ENCODE data around the gene TBC1D22B. TPM values are rescaled to one million over a fixed set of nuclear protein-coding genes. Genes with fewer than 3 reads are reported as not detected.

The TBC1D22B gene
- total RNA-seq, 1 donor, result 6.9 TPM

DNA sequence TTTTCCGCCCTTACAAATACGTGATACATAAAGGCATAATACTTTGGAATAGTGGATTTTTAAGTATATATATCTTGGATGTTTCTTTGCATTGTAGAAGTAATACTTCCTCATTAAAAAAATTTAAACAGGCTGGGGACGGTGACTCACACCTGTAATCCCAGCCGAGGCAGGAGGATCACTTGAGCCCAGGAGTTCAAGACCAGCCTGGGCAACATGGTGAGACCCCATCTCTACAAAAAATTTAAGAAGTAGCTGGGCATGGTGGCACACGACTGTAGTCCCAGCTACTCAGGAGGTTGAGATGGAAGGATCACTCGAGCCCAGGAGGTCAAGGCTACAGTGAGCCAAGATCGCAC lies 57.6 kb downstream of the TBC1D22B start:
- Histone ChIP-seq H3K9me3 (ENCODE audit: low read depth, low read length) (no peaks in the 10 kb centered on the region), H3K4me3 (ENCODE audit: insufficient read depth, low read length) (no peak overlapping the region), H3K4me1 (ENCODE audit: insufficient read depth, low read length) (peaks cover 9% of the 10 kb centered on the region), H4K20me1 (ENCODE audit: insufficient read depth, low read length) (peaks cover 2% of the 10 kb centered on the region), H3K4me2 (ENCODE audit: insufficient read depth, low read length) (no peak overlapping the region), H3K79me2 (ENCODE audit: insufficient read depth, low read length) (no peaks in the 10 kb centered on the region), H3K27ac (ENCODE audit: low read depth, low read length) (no peak overlapping the region), H3K27me3 (ENCODE audit: insufficient read depth, low read length) (no peaks in the 10 kb centered on the region), H3K36me3 (ENCODE audit: insufficient read depth, low read length) (peaks cover 49% of the 10 kb centered on the region), H2AFZ (ENCODE audit: low read length) (no peak overlapping the region)
- TF ChIP-seq, protein P1, sequence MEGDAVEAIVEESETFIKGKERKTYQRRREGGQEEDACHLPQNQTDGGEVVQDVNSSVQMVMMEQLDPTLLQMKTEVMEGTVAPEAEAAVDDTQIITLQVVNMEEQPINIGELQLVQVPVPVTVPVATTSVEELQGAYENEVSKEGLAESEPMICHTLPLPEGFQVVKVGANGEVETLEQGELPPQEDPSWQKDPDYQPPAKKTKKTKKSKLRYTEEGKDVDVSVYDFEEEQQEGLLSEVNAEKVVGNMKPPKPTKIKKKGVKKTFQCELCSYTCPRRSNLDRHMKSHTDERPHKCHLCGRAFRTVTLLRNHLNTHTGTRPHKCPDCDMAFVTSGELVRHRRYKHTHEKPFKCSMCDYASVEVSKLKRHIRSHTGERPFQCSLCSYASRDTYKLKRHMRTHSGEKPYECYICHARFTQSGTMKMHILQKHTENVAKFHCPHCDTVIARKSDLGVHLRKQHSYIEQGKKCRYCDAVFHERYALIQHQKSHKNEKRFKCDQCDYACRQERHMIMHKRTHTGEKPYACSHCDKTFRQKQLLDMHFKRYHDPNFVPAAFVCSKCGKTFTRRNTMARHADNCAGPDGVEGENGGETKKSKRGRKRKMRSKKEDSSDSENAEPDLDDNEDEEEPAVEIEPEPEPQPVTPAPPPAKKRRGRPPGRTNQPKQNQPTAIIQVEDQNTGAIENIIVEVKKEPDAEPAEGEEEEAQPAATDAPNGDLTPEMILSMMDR (IDR thresholded peaks at IDR 0.05; ENCODE audit: extremely low read depth, low read depth, low read length), result no peak
- no peak for DNase-seq (ENCODE audit: insufficient read length, low spot score, missing footprints)

DNA sequence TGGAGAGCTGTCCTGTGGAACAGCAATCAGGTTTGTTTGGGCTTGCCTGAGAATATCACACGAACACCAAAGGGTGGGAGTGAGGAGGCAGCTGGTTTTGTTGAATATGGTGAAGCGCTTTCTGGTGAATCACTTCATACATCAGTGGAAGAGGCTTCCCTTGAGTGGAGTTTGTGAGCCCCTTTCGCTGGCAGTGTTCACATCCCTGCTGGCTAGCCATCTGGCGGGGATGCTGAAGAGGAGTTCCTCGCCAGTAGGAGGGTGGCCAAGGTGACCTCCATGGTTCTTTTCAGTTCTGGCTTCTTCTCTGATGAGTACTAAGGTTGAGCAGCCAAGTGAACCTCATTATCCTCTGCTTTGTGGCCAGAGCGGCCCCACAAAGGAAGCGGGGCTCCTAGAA lies 58.5 kb downstream of the TBC1D22B start:
- TF ChIP-seq, protein P1 (IDR thresholded peaks at IDR 0.05; ENCODE audit: extremely low read depth, low read depth, low read length), result no peak
- H3K4me1 ChIP-seq (ENCODE audit: insufficient read depth, low read length), result peaks cover 9% of the 10 kb centered on the region
- no peak overlapping the region for H3K4me2 ChIP-seq (ENCODE audit: insufficient read depth, low read length)
- H4K20me1 ChIP-seq (ENCODE audit: insufficient read depth, low read length), result peaks cover 2% of the 10 kb centered on the region
- H2AFZ ChIP-seq (ENCODE audit: low read length), result no peak overlapping the region
- H3K4me3 ChIP-seq (ENCODE audit: insufficient read depth, low read length), result no peak overlapping the region
- no peaks in the 10 kb centered on the region for H3K9me3 ChIP-seq (ENCODE audit: low read depth, low read length)
- no peak overlapping the region for H3K27ac ChIP-seq (ENCODE audit: low read depth, low read length)
- no peaks in the 10 kb centered on the region for H3K27me3 ChIP-seq (ENCODE audit: insufficient read depth, low read length)
- H3K79me2 ChIP-seq (ENCODE audit: insufficient read depth, low read length), result no peaks in the 10 kb centered on the region
- no peak for DNase-seq (ENCODE audit: insufficient read length, low spot score, missing footprints)
- H3K36me3 ChIP-seq (ENCODE audit: insufficient read depth, low read length), result peaks cover 57% of the 10 kb centered on the region

DNA sequence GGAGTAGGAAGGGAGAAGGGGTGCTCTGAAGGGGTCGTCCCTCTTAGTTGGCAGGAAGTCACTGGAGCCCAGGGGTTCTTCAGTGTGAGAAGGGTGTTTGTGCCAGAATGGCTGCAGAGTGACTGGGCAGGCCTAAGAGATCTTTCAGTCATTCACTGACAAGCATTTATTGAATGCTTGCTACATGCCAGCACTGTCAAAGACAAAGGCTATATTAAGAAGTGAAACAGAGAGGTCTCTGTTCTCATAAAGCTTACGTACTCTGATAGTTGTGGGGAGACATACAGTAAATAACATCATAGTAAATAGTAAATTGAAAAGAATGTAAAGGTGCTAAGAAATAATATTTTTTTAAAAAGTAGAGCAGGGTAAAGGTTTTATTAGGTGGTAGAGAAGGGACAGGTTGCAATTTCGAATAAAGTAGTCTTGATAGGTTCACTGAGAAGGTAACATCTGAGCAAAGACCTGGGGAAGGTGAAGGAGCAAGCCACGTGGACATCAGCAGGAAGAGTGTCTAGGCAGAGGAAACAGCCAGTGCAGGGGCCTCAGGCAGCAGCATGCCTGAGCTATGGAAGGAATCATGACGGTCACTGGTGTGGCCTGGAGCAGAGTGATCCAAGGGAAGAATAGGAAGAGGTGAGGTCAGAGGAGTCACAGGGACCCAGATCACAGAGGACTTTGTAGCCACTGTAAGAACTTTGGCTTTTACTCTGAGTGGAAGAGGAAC lies 59.9 kb downstream of the TBC1D22B start:
- H3K79me2 ChIP-seq (ENCODE audit: insufficient read depth, low read length), result no peaks in the 10 kb centered on the region
- no peaks in the 10 kb centered on the region for H3K9me3 ChIP-seq (ENCODE audit: low read depth, low read length)
- H3K27me3 ChIP-seq (ENCODE audit: insufficient read depth, low read length), result no peaks in the 10 kb centered on the region
- H3K4me2 ChIP-seq (ENCODE audit: insufficient read depth, low read length), result no peak overlapping the region
- no peak overlapping the region for H3K4me3 ChIP-seq (ENCODE audit: insufficient read depth, low read length)
- peaks cover 2% of the 10 kb centered on the region for H4K20me1 ChIP-seq (ENCODE audit: insufficient read depth, low read length)
- TF ChIP-seq, protein P1 (IDR thresholded peaks at IDR 0.05; ENCODE audit: extremely low read depth, low read depth, low read length), result no peak
- no peak overlapping the region for H3K27ac ChIP-seq (ENCODE audit: low read depth, low read length)
- H3K4me1 ChIP-seq (ENCODE audit: insufficient read depth, low read length), result peaks cover under 1% of the 10 kb centered on the region
- peaks cover 57% of the 10 kb centered on the region for H3K36me3 ChIP-seq (ENCODE audit: insufficient read depth, low read length)
- H2AFZ ChIP-seq (ENCODE audit: low read length), result no peak overlapping the region
- DNase-seq (ENCODE audit: insufficient read length, low spot score, missing footprints), result no peak

DNA sequence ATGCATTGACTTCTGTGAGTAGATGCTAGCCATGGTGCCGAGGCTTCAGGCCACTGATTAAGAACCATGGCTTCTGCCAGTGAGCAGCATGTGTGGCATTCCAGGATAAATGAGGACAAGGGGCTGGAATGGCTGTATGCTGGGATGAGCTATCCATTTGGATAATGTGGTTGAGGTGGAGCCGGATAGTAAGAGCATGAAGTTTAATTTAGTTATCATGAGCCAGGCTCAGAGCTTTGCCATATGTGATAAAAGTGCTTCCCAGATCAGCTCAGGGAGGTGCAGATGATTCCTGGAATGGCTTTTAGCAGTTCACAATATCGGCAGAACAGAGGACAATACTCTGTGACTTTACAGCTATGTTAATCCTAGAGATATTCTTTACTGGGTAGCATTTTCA lies 61.6 kb downstream of the TBC1D22B start:
- Histone ChIP-seq H3K4me2 (ENCODE audit: insufficient read depth, low read length) (no peak overlapping the region), H2AFZ (ENCODE audit: low read length) (no peak overlapping the region), H4K20me1 (ENCODE audit: insufficient read depth, low read length) (peaks cover 4% of the 10 kb centered on the region), H3K79me2 (ENCODE audit: insufficient read depth, low read length) (no peaks in the 10 kb centered on the region), H3K27ac (ENCODE audit: low read depth, low read length) (no peak overlapping the region), H3K9me3 (ENCODE audit: low read depth, low read length) (no peaks in the 10 kb centered on the region), H3K4me3 (ENCODE audit: insufficient read depth, low read length) (no peak overlapping the region), H3K36me3 (ENCODE audit: insufficient read depth, low read length) (peaks cover 46% of the 10 kb centered on the region), H3K4me1 (ENCODE audit: insufficient read depth, low read length) (peaks cover 13% of the 10 kb centered on the region), H3K27me3 (ENCODE audit: insufficient read depth, low read length) (no peaks in the 10 kb centered on the region)
- TF ChIP-seq, protein P1 (IDR thresholded peaks at IDR 0.05; ENCODE audit: extremely low read depth, low read depth, low read length), result no peak
- no peak for DNase-seq (ENCODE audit: insufficient read length, low spot score, missing footprints)
